HepG2 (cell line): ENCODE results near the gene DNAAF3. TPM values are rescaled to one million over a fixed set of nuclear protein-coding genes. Genes with fewer than 3 reads are reported as not detected.

Experiments used
- BORCS8-MEF2B ChIP-seq: sonication (generic); formaldehyde crosslinking; IDR thresholded peaks from 2 replicates; pipeline ENCODE4 v1.8.0; 2022; ENCODE audit warnings: mild to moderate bottlenecking, missing genetic modification reagents
- CHCHD3 ChIP-seq: sonication (generic); formaldehyde crosslinking; IDR thresholded peaks from 2 replicates; pipeline ENCODE4 v1.8.0; 2022; ENCODE audit warnings: mild to moderate bottlenecking, missing genetic modification reagents, moderate library complexity
- DBP ChIP-seq: sonication (generic); formaldehyde crosslinking; IDR thresholded peaks from 2 replicates; pipeline ENCODE4 v1.4.0; 2020; ENCODE audit warnings: missing genetic modification reagents; ENCODE audit errors: not compliant biosample characterization
- DNMT1 ChIP-seq: sonication (generic); formaldehyde crosslinking; IDR thresholded peaks from 2 replicates; pipeline ENCODE4 v1.5.1; 2020; ENCODE audit warnings: mild to moderate bottlenecking, missing genetic modification reagents
- FOXA3 ChIP-seq: IDR thresholded peaks from 2 replicates; pipeline ENCODE4 v1.6.1; 2016; ENCODE audit warnings: missing genetic modification reagents, missing compliant biosample characterization
- MEIS1 ChIP-seq: sonication (generic); formaldehyde crosslinking; IDR thresholded peaks from 2 replicates; pipeline ENCODE4 v1.9.0; 2021; ENCODE audit warnings: mild to moderate bottlenecking, missing genetic modification reagents, moderate library complexity, borderline replicate concordance
- NR2F2 ChIP-seq: IDR thresholded peaks from 2 replicates; pipeline ENCODE4 v1.6.1; 2012; ENCODE audit warnings: low read depth, inconsistent platforms, borderline replicate concordance
- PREB ChIP-seq: sonication (generic); formaldehyde crosslinking; IDR thresholded peaks from 2 replicates; pipeline ENCODE4 v1.4.0; 2020; ENCODE audit warnings: missing genetic modification reagents
- ZMYM4 ChIP-seq: sonication (generic); formaldehyde crosslinking; IDR thresholded peaks from 2 replicates; pipeline ENCODE4 v1.8.1; 2023; ENCODE audit warnings: mild to moderate bottlenecking, missing genetic modification reagents
- ZNF138 ChIP-seq: sonication (generic); formaldehyde crosslinking; IDR thresholded peaks from 2 replicates; pipeline ENCODE4 v1.5.0; 2020; ENCODE audit warnings: mild to moderate bottlenecking, low read depth, missing genetic modification reagents
- ZNF142 ChIP-seq: sonication (generic); formaldehyde crosslinking; IDR thresholded peaks from 2 replicates; pipeline ENCODE4 v1.4.0; 2020; ENCODE audit warnings: missing genetic modification reagents
- ZNF225 ChIP-seq: sonication (generic); formaldehyde crosslinking; IDR thresholded peaks from 2 replicates; pipeline ENCODE4 v1.4.0; 2020; ENCODE audit warnings: mild to moderate bottlenecking, missing genetic modification reagents
- ZNF264 ChIP-seq: sonication (generic); formaldehyde crosslinking; IDR thresholded peaks from 2 replicates; pipeline ENCODE4 v1.4.0; 2020; ENCODE audit warnings: missing genetic modification reagents
- ZNF280B ChIP-seq: sonication (generic); formaldehyde crosslinking; IDR thresholded peaks from 2 replicates; pipeline ENCODE4 v1.5.0; 2020; ENCODE audit warnings: missing genetic modification reagents, mild to moderate bottlenecking, borderline replicate concordance
- ZNF530 ChIP-seq: sonication (generic); formaldehyde crosslinking; IDR thresholded peaks from 2 replicates; pipeline ENCODE4 v1.5.0; 2020; ENCODE audit warnings: low read depth, mild to moderate bottlenecking, missing genetic modification reagents
- ZNF720 ChIP-seq: sonication (generic); formaldehyde crosslinking; IDR thresholded peaks from 2 replicates; pipeline ENCODE4 v1.4.0; 2020; ENCODE audit warnings: missing genetic modification reagents
- ZXDC ChIP-seq: sonication (generic); formaldehyde crosslinking; IDR thresholded peaks from 2 replicates; pipeline ENCODE4 v1.5.0; 2020; ENCODE audit warnings: mild to moderate bottlenecking, missing genetic modification reagents
- polyA plus RNA-seq, 8 experiments: library from polyadenylated mRNA; depleted of rRNA in 3 of 8; stranded (reverse) in 7 of 8; unstranded in 1 of 8; fragments of >200 nt; fragmentation: Illumina TruSeq in 4 of 8; extraction: Trizol in 4 of 8; gene quantifications; 2 replicates each; pipeline versions ENCODE4 v1.2.1 to v1.2.3, GENCODE V29; 2011 to 2016; ENCODE audit warnings: low read depth in 4 of 8, missing spikeins in 1 of 8, mixed read lengths in 1 of 8; ENCODE audit not compliant: insufficient read depth in 1 of 8
- total RNA-seq, 5 experiments: library from RNA; depleted of rRNA; stranded (reverse); fragments of >200 nt; fragmentation: Illumina TruSeq; extraction: Trizol; gene quantifications; 2 replicates each; pipeline ENCODE4 v1.2.3, GENCODE V29; 2016; ENCODE audit warnings: low read depth in 1 of 5

Gene DNAAF3
- total and polyA plus RNA-seq, 2 of the 13 experiments (the other 11 are each of a cell fraction or from before 2014, with no cell fraction given) = 0.30 to 0.40 TPM

- TF ChIP-seq CHCHD3 (CRISPR knock-in tag) = no peak; the same call in 1 of the 2 replicates
- no peak for TF ChIP-seq ZMYM4 (CRISPR knock-in tag)
- no peak for TF ChIP-seq PREB
- TF ChIP-seq ZNF264 = 0 out of 2 replicates have a peak, but pooled peaks have one; percentile 47
- TF ChIP-seq DBP (CRISPR knock-in tag) = no peak
- no peak for TF ChIP-seq ZXDC (CRISPR knock-in tag)
- no peak for TF ChIP-seq MEIS1 (CRISPR knock-in tag)
- TF ChIP-seq ZNF138 = no peak
- no peak for TF ChIP-seq DNMT1
- peak; percentile 84 for TF ChIP-seq FOXA3 (CRISPR knock-in tag)
- TF ChIP-seq NR2F2 = no peak
- peak; percentile 88; the same call in 1 of the 2 replicates for TF ChIP-seq ZNF280B (CRISPR knock-in tag)
- no peak for TF ChIP-seq ZNF720 (CRISPR knock-in tag)
- TF ChIP-seq ZNF530 (CRISPR knock-in tag) = no peak
- TF ChIP-seq ZNF225 = peak; percentile 83; the same call in 1 of the 2 replicates
- TF ChIP-seq ZNF142 = peak; percentile 37; the same call in 1 of the 2 replicates
- TF ChIP-seq BORCS8-MEF2B (CRISPR knock-in tag) = peak; percentile 76; the same call in 1 of the 2 replicates
These were observed 43.5 kb upstream of the DNAAF3 start (continued) for GRCh38 chr19:55209693-55210472.
